Left lung (tissue), 10 donors: ENCODE data around the gene DEFB126. TPM values are rescaled to one million over a fixed set of nuclear protein-coding genes. Genes with fewer than 3 reads are reported as not detected.
A peak's percentile ranks its signal among the peaks of the same experiment; 100 is the strongest.
"Not testable (repeated sequence)": the region's sequence is repeated elsewhere in the genome, so short reads cannot be mapped to it uniquely, and the experiment has no call there.

Source experiments
- ATAC-seq: fragments of 200-7000 bp; cut with Tn5 transposase; one replicate; pipeline ENCODE4 v1.9.1; 2020; ENCODE audit warnings: moderate library complexity
- DNase-seq, 4 donors: peaks; one replicate each; pipeline ENCODE4 v3.0.0-alpha.2; 2013 to 2020
- H3K27ac ChIP-seq, 2 donors: fragments of 200-600 bp; sonication (generic) in 1 of 2; one replicate each; pipeline versions ENCODE4 v1.5.0 to v1.8.0; 2020 to 2021
- H3K27me3 ChIP-seq, 2 donors: fragments of 200-600 bp; sonication (generic) in 1 of 2; one replicate each; pipeline versions ENCODE4 v1.5.0 to v1.8.0; 2020 to 2021
- H3K36me3 ChIP-seq, 2 donors: fragments of 200-600 bp; sonication (generic) in 1 of 2; one replicate each; pipeline versions ENCODE4 v1.5.0 to v1.8.0; 2020 to 2021
- H3K4me1 ChIP-seq, 2 donors: fragments of 200-600 bp; one replicate each; pipeline ENCODE4 v1.8.0; 2021
- H3K4me3 ChIP-seq, 2 donors: fragments of 200-600 bp; sonication (generic) in 1 of 2; one replicate each; pipeline versions ENCODE4 v1.5.0 to v1.8.0; 2020 to 2021; ENCODE audit warnings: mild to moderate bottlenecking in 1 of 2
- H3K9me3 ChIP-seq, 2 donors: fragments of 200-600 bp; sonication (generic) in 1 of 2; one replicate each; pipeline versions ENCODE4 v1.5.0 to v1.8.0; 2020 to 2021
- CTCF ChIP-seq, 2 donors: fragments of 200-600 bp; sonication (generic) in 1 of 2; IDR thresholded peaks; one replicate each; pipeline versions ENCODE4 v1.5.0 to v1.8.0; 2021; ENCODE audit warnings: antibody characterized with exemption in 2 of 2
- intact Hi-C, 2 donors: fragments of 100-400 bp; cut with DNase I; formaldehyde crosslinking; loops; one replicate each; pipeline versions ENCODE4 v1.11.2 to v1.14.2; 2022
- polyA plus RNA-seq, 6 donors: library from polyadenylated mRNA; unstranded; fragments of 120-200 nt; gene quantifications; one replicate each; pipeline ENCODE4 v1.2.1, GENCODE V29; 2013; ENCODE audit not compliant: insufficient read length in 6 of 6
- total RNA-seq, 2 donors: library from RNA; stranded (reverse); fragmentation: NEBNext Ultra II Directional; extraction: Animal tissue kit (Norgen Biotek cat#: 25700); gene quantifications; one replicate each; pipeline ENCODE4 v1.2.1, GENCODE V29; 2021
- donor health status: DM: no; HTN: yes; CAD: no.
- donor health status: DM: no; HTN: no; CAD: no.

DEFB126 gene
- total and polyA plus RNA-seq, 8 donors = not detected

GRCh38 chr20:112396-112795 is 30.0 kb upstream of the DEFB126 start:
- TF ChIP-seq CTCF (IDR thresholded peaks at IDR 0.05) = no peak
- no peak overlapping the region for H3K27ac ChIP-seq
- no peak for DNase-seq

GRCh38 chr20:117518-117917 is 24.9 kb upstream of the DEFB126 start:
- ATAC-seq (no peak), DNase-seq (no peak)
- intact Hi-C loops = no loop called here
- TF ChIP-seq CTCF (IDR thresholded peaks at IDR 0.05) = no peak
- Histone ChIP-seq H3K4me1 (no peaks in the 10 kb centered on the region), H3K4me3 (no peak overlapping the region), H3K9me3 (peaks cover 0 to 17% of the 10 kb centered on the region in 2 donors), H3K36me3 (no peaks in the 10 kb centered on the region), H3K27ac (no peak overlapping the region), H3K27me3 (no peaks in the 10 kb centered on the region)

More at GRCh38 chr20:112396-112795, 30.0 kb upstream of the DEFB126 start:
- H3K4me3 ChIP-seq = no peak overlapping the region
- no peaks in the 10 kb centered on the region for H3K4me1 ChIP-seq
- peaks cover 0 to 10% of the 10 kb centered on the region in 2 donors for H3K9me3 ChIP-seq
- no peak for ATAC-seq
- no peaks in the 10 kb centered on the region for H3K27me3 ChIP-seq
- intact Hi-C loops = no loop called here
- no peaks in the 10 kb centered on the region for H3K36me3 ChIP-seq

DNA sequence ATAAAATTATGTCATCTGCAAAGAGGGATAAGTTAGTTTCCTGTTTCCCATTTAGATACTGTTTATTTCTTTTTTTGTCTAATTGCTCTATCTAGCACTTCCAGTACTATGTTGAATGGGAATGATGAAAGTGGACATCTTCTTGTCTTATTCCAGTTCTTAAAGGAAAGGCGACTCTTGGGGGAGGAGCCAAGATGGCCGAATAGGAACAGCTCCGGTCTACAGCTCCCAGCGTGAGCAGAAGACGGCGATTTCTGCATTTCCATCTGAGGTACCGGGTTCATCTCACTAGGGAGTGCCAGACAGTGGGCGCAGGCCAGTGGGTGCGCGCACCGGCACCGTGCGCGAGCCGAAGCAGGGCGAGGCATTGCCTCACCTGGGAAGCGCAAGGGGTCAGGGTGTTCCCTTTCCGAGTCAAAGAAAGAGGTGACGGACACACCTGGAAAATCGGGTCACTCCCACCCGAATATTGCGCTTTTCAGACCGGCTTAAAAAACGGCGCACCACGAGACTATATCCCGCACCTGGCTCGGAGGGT is 12.5 kb upstream of the DEFB126 start:
- H3K9me3 ChIP-seq, ATAC-seq, intact Hi-C loops, DNase-seq, H3K27me3 ChIP-seq, H3K4me1 ChIP-seq, H3K4me3 ChIP-seq, H3K36me3 ChIP-seq, H3K27ac ChIP-seq: not testable (repeated sequence)

GRCh38 chr20:137668-138490 is 4.5 kb upstream of the DEFB126 start:
- H3K27me3 ChIP-seq = peaks cover 0 to 19% of the 10 kb centered on the region in 2 donors
- peak; percentile 60 for ATAC-seq
- no peaks in the 10 kb centered on the region for H3K9me3 ChIP-seq
- DNase-seq = no peak
- H3K4me1 ChIP-seq = no peaks in the 10 kb centered on the region
- no peaks in the 10 kb centered on the region for H3K36me3 ChIP-seq
- H3K27ac ChIP-seq = no peak overlapping the region
- intact Hi-C loops = no loop called here
- no peak overlapping the region for H3K4me3 ChIP-seq
- no peak for TF ChIP-seq CTCF (IDR thresholded peaks at IDR 0.05)

DNA sequence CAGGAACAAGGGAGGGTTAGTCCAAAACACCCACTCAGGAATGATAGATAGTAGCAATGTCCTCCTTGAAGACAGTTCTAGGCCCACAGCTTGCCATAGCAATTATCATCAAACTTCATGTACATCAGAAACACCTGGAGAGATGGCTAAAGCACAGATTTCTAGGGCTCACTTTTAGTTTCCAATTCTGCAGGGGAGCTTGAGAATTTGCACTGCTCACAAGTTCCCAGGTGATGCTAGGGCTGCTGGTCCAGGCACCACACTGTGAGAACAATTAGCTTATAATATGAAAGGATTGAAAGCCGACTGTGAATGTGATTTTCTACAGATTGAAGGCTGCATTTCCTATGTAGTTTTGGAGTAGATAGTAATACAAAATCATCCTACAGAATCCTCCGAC is 3.5 kb downstream of the DEFB126 start:
- intact Hi-C loops = no loop called here
- DNase-seq (no peak), ATAC-seq (no peak)

More for the DNA sequence above, 3.5 kb downstream of the DEFB126 start:
- Histone ChIP-seq H3K36me3 (no peaks in the 10 kb centered on the region), H3K4me1 (no peaks in the 10 kb centered on the region), H3K9me3 (no peaks in the 10 kb centered on the region), H3K4me3 (no peak overlapping the region), H3K27ac (no peak overlapping the region), H3K27me3 (peaks cover 0 to 25% of the 10 kb centered on the region in 2 donors)
- no peak for TF ChIP-seq CTCF (IDR thresholded peaks at IDR 0.05)
